ENCODE measurements around the gene S100A12.

DNA sequence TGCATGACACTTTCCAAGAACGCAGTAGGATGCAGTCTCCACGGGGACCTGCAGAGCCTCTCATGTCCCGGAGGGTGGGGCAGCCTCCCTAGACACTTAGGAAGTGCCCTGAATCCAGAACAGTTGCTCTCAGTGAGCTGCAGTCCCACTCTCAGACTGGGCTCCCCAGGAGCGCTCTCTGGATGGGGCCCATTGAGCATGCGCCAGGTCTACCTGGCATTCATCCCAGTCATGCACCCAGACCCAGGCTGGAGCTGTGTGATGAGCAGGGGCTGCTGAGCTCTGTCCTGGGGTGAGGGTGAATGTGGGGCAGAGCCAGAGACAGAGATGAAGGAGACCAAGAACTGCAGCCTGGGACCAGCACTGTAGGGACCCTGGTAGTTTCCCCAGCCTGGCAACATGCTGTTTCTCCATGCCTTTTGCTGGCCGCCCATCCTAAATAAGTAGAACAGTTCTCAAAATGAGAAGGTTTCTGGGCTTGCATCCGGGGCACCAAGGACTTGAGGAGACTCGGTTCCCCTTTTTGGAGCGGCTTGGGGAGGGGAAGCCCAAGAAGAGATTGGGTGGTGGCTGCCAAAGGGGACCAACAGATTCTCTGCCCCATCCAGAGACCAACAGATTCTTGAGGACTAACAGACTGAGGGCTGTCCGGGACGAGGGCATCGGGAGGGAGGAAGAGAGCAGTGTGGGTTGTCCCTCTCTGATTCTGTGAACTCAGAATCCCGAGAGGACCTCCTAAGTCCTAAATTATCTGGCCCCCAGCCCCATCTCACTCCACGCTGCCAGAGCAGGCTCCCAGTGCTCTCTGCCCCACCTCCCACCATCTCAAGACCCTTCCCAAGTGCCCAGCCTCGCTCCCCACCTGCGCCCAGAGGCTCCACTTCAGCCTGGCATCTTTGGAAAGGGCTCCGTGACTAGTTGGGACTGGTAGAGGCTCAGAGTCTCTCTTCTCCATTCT lies 25.8 kb downstream of the S100A12 start:
- no peak for TF ChIP-seq CTCF (IDR thresholded peaks at IDR 0.05 in 4 of 5, conservative IDR thresholded peaks at IDR 0.05 in 1 of 5)
- no peak for TF ChIP-seq POLR2A (IDR thresholded peaks at IDR 0.05)
